SK-N-SH (cell line): ENCODE data around the gene VWA3A. TPM values are rescaled to one million over a fixed set of nuclear protein-coding genes. Genes with fewer than 3 reads are reported as not detected.

Experiments
- CHD2 ChIP-seq: fragments of 150-350 bp; IDR thresholded peaks from 2 replicates; pipeline ENCODE4 v1.6.1; 2018; ENCODE audit warnings: low read length; ENCODE audit not compliant: partially characterized antibody
- FOXM1 ChIP-seq: IDR thresholded peaks from 2 replicates; pipeline ENCODE4 v1.4.0; 2012; ENCODE audit warnings: low read depth, mild to moderate bottlenecking
- GABPA ChIP-seq: IDR thresholded peaks from 2 replicates; pipeline ENCODE4 v1.4.0; 2012; ENCODE audit warnings: low read depth, mild to moderate bottlenecking
- MEF2A ChIP-seq: IDR thresholded peaks from 2 replicates; pipeline ENCODE4 v1.4.0; 2012; ENCODE audit warnings: low read depth, borderline replicate concordance
- MXI1 ChIP-seq: IDR thresholded peaks from 2 replicates; pipeline ENCODE4 v1.6.1; 2012; ENCODE audit warnings: mild to moderate bottlenecking, low read depth, low read length, improper control_type of control experiment
- RAD21 ChIP-seq: IDR thresholded peaks from 2 replicates; pipeline ENCODE4 v1.6.1; 2012; ENCODE audit warnings: mild to moderate bottlenecking, low read length
- RCOR1 ChIP-seq: fragments of 150-350 bp; IDR thresholded peaks from 2 replicates; pipeline ENCODE4 v1.6.1; 2017; ENCODE audit warnings: antibody characterized with exemption, low read length
- RXRA ChIP-seq: IDR thresholded peaks from 2 replicates; pipeline ENCODE4 v1.4.0; 2012; ENCODE audit warnings: low read depth, mild to moderate bottlenecking, borderline replicate concordance
- YY1 ChIP-seq: IDR thresholded peaks from 2 replicates; pipeline ENCODE4 v1.4.0; 2012; ENCODE audit warnings: low read depth, mild to moderate bottlenecking
- polyA plus RNA-seq, 3 experiments: library from polyadenylated mRNA; depleted of rRNA; stranded (reverse); fragments of >200 nt; gene quantifications; 2 replicates each; pipeline ENCODE4 v1.2.3, GENCODE V29; 2012
- TF ChIP-seq, protein P1 (sequence below): IDR thresholded peaks from 2 replicates; pipeline ENCODE4; 2012
- TF ChIP-seq, protein P2 (sequence below): fragments of 200-600 bp; sonication (generic); IDR thresholded peaks from 2 replicates; pipeline ENCODE4 v1.6.1; 2017; ENCODE audit warnings: antibody characterized with exemption, mild to moderate bottlenecking, moderate library complexity

VWA3A gene
- polyA plus RNA-seq, 1 of the 3 experiments (the other 2 are of a cell fraction) = not detected

DNA sequence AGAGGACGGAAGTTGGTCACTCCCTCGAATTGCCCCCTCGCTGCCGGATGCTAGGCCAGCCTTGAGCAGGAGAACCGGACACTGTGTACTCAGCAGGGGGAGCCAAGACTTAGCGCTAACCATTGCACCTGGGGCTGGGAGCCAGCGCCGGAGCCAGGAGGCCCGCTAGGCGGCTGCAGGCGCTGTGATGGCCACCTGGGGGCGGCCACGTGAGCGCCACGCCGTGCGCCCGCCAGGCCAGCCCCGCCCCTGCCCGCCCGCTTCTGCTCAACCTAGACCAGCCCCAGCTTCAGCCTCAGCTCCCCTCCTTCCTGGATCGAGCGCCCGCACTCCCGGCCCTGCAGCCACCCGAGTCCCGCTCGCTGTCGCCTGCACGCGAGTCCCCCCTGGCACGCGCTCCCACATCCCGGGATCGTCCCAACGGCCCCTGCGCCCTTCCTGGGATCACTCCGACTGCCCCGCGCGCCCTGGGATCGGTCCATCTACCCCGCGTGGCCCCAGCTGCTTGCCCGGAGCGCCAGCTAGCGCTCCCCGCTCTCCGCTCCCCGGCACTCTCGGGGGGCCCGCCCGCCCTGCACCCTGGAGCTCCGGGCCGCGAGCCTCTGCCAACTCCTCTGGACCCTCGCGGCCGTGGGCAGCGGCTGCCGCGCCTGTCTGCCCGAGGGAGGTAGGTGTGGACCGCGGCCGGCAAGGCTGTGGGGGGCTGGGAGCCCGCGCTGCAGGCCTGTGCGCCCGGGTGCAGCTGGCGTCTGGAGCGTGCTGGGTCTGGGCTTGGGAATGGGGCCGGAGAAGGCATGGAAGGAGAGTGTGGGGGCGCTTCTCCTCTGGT lies 113.9 kb downstream of the VWA3A start, which contains the start of gene EEF2K (continued):
- TF ChIP-seq, protein P1, sequence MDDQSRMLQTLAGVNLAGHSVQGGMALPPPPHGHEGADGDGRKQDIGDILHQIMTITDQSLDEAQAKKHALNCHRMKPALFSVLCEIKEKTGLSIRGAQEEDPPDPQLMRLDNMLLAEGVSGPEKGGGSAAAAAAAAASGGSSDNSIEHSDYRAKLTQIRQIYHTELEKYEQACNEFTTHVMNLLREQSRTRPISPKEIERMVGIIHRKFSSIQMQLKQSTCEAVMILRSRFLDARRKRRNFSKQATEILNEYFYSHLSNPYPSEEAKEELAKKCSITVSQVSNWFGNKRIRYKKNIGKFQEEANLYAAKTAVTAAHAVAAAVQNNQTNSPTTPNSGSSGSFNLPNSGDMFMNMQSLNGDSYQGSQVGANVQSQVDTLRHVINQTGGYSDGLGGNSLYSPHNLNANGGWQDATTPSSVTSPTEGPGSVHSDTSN = no peak
- TF ChIP-seq YY1 = no peak; the same call in 1 of the 2 replicates
- peak; percentile 67 for TF ChIP-seq RAD21
- TF ChIP-seq MEF2A = no peak
- peak; percentile 71 for TF ChIP-seq GABPA
- TF ChIP-seq CHD2 = peak; percentile 77
- TF ChIP-seq FOXM1 = no peak
- TF ChIP-seq MXI1 = peak; percentile 92
- TF ChIP-seq, protein P2, sequence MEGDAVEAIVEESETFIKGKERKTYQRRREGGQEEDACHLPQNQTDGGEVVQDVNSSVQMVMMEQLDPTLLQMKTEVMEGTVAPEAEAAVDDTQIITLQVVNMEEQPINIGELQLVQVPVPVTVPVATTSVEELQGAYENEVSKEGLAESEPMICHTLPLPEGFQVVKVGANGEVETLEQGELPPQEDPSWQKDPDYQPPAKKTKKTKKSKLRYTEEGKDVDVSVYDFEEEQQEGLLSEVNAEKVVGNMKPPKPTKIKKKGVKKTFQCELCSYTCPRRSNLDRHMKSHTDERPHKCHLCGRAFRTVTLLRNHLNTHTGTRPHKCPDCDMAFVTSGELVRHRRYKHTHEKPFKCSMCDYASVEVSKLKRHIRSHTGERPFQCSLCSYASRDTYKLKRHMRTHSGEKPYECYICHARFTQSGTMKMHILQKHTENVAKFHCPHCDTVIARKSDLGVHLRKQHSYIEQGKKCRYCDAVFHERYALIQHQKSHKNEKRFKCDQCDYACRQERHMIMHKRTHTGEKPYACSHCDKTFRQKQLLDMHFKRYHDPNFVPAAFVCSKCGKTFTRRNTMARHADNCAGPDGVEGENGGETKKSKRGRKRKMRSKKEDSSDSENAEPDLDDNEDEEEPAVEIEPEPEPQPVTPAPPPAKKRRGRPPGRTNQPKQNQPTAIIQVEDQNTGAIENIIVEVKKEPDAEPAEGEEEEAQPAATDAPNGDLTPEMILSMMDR = peak; percentile 63
- TF ChIP-seq RCOR1 = peak; percentile 66
- TF ChIP-seq RXRA = no peak

Other genes starting within 250 kb of the VWA3A start
- gene NPIPB4, start 234.8 kb upstream of the VWA3A start, polyA plus RNA-seq (2012; rRNA removed) = 9.2 and 16.1 TPM in 2 replicates
- 155 and 220 TPM in 2 replicates for gene UQCRC2, start 139.2 kb upstream of the VWA3A start, polyA plus RNA-seq (2012; rRNA removed)
- gene PDZD9, start 91.4 kb upstream of the VWA3A start, polyA plus RNA-seq (2012; rRNA removed) = not detected in 2 replicates
- gene MOSMO, start 84.4 kb upstream of the VWA3A start, polyA plus RNA-seq (2012; rRNA removed) = 8.0 and 10.0 TPM in 2 replicates
- not detected in 2 replicates for gene SDR42E2, start 70.0 kb downstream of the VWA3A start, polyA plus RNA-seq (2012; rRNA removed)
- 8.0 and 10.4 TPM in 2 replicates for gene EEF2K, start 113.7 kb downstream of the VWA3A start, polyA plus RNA-seq (2012; rRNA removed)
- gene POLR3E, start 204.9 kb downstream of the VWA3A start, polyA plus RNA-seq (2012; rRNA removed) = 57.4 and 59.6 TPM in 2 replicates